ENCODE results near the gene GALNTL6. TPM values are rescaled to one million over a fixed set of nuclear protein-coding genes. Genes with fewer than 3 reads are reported as not detected.
"Not testable (repeated sequence)": the region's sequence is repeated elsewhere in the genome, so short reads cannot be mapped to it uniquely, and the experiment has no call there.

The GALNTL6 gene
- total RNA-seq, 1 donor from 2014 or later, result 0.29 TPM

DNA sequence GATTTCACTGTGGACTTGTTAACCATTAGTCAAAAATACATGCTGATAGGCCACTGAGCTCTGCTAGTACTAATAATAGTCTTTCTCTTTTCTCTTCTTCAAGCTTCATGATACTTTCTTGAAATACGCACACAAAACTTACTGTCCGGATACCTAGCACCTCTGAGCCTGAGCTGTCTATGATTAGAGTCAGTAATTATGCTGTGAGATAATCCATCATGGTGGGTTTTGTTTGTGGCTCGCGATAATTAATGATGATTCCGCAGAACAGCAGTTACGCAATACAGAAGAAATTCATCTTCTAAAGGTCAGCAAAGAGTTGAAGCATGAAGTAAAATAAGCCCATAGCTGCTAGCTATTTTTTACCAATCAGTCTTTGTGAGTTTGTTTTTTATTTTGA lies 843.9 kb downstream of the GALNTL6 start:
- DNase-seq (ENCODE audit: low spot score), result no peak

DNA sequence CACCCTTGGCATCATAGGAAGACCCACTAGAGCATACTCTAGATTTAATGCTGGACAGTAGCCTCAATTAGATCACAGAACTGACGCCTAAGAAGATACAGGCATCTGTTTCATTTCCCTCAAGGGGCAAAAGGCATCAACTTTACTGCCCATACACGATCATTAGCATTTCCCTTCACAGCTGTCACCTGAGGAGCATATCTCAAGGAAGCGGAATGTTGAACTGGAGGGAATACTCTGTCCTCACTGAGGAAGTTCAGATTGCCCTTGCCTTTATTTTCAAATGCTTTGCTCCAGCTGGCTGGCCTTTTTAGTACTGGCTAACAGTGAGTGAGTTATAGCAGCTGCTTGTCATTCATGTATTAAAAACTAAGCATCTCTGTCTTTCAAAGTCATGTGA lies 847.0 kb downstream of the GALNTL6 start:
- DNase-seq (ENCODE audit: low spot score), result no peak

DNA sequence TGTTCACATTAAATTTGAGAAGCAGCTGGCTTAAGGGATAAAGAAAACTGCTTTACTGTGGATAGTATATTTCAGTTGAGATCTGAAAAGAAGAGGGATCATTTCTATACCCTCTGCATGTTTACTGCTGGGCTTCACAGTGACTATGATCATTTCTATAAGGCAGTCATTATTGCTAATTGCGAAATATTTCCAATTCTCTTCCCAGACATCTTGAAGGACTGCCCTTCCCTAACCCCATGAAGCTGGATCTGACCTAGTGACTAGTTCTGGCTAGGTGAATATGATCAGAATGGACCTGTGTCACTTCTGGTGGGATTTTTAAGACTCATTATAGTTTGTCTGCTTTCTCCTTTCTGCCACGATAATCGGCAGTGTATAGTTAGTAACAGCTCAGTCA lies 848.9 kb downstream of the GALNTL6 start:
- DNase-seq (ENCODE audit: low spot score), result no peak

DNA sequence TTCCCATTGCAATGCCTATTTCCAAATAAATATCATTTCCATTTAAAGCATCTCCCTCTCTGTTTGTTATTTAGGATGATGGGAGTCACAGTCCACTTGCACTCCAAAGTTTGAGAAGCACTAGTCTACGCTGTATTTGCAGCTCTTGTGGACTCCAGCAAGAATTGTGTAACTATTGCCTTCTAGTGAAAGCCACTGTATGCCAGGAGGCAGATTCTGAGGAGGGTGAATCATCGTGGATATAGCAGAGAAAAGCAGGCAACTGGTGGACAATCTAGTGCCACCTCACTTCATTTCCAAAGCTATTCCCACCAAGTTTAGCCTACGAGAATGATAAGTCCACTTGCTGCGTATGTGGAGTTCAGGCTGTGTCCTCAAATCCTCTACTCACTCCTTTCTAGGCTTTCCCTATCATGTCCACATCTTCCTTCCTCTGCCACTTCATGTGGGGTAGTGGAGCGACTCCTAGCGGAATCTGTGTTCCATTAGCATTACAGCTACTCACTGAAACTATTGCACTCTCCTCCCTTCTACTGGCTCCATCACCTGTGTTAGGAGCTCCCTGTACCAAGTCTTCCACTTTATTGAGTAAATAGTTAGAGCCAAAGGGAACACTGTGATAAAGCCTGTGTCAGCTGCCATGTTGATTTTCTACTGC lies 853.6 kb downstream of the GALNTL6 start:
- no peak for DNase-seq (ENCODE audit: low spot score)

DNA sequence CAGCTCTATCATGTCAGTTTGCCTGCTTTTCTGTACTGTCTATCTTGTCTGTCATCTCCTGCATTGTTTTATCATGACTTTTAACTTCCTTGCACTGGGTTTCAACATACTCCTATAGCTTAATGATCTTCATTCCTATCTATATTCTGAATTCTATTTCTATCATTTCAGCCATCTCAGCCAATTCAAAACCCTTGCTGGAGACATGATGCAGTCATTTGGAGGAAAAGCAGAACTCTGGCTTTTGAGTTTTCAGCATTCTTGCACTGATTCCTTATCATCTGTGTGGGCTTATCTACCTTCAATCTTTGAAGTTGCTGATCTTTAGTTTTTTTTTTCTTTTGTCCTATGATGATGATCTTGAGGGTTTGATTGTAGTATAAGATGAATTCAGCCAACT lies 861.6 kb downstream of the GALNTL6 start:
- no peak for DNase-seq (ENCODE audit: low spot score)

DNA sequence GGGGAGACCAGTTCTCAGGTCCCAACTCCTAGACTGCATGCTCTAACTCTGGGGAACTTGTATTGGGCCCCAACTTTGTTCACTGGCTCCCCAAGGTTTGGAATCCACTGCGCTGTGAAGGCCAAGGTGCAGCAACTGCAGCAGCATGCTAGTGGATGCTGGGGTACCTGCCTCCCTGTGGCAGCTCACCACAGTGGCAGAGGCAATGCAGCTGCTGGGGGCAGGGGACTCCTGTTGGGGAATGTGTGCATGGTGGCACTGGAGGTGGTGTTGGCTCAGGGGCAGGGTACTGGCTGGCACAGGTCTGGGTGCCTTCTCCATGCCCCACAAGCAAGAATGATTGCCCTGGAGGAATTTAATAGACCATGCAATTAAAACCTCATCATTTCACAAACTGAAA lies 862.0 kb downstream of the GALNTL6 start:
- DNase-seq (ENCODE audit: low spot score), result no peak

DNA sequence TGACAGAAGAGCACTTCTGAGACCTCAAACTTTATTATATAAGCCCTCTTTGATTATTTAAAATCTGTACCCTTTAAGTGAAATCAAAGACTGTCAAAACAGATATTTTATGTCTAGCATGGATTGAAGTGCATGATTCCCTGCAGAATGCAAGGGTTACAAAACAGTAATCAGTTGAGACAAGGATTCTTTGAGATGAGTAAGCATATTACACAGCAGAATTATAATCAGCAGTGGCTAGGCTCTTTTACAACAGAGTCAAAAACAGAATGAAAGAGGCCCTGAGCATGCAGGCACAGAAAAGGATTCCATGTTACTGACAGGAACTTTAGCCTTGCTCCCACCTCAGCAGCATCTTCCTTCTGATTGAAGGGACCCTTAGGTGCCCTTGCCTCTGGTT lies 867.5 kb downstream of the GALNTL6 start:
- no peak for DNase-seq (ENCODE audit: low spot score)

DNA sequence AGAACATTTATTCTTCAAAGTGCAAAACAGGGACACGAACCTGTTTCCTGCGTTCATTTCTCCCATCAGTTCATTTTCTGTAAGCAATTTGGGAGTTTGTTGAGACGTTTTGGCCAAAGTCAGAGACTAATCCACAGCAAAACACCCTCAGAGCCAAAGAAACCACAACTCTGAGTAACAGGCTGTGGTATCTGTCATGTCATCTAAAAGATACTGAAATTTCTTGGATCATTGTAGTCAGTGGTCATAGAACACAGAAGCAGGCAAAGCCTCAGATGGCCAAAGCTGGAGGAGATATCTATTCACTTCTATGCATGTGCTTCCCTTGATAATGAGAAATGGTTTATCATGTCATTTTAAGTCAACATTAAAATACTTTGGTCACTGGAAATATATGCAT lies 869.8 kb downstream of the GALNTL6 start:
- DNase-seq (ENCODE audit: low spot score), result no peak

DNA sequence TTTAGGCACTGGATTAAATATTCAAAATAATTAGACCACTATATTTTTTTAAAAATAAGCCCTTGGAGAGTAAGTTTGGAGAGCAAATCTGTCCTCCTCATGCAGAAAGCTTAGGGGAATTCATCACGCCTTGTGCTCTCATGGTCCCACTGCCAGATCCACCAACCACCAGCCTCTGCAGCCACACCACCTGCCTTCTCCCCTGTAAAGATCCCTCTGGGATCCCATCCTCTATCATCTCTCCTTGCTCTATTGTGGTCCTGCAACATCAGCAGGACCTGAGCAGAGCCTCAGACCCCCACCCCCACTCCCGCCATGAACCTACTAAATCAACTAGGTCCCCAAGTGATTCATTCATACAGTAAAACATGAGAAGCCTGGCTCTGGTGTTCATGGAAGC lies 872.8 kb downstream of the GALNTL6 start:
- DNase-seq (ENCODE audit: low spot score), result no peak

DNA sequence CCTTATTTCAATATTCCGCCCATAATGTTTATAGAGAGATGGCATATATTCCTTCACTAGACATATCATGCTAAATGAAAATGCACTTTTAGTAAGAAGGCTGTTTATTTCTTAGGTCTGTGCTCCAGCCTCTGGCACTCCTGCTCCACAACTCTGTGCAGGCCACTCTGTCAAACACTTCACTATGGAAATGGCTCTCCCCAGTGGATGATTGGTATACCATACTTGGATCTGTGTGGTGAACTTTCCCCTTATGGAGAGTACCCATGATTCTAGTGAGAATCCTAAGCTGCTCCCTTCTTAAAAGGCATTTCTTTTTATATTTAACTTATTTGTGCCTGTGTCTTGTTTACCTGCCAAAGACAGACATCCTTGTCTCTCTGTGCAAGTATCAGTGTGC lies 875.3 kb downstream of the GALNTL6 start:
- DNase-seq (ENCODE audit: low spot score), result no peak

DNA sequence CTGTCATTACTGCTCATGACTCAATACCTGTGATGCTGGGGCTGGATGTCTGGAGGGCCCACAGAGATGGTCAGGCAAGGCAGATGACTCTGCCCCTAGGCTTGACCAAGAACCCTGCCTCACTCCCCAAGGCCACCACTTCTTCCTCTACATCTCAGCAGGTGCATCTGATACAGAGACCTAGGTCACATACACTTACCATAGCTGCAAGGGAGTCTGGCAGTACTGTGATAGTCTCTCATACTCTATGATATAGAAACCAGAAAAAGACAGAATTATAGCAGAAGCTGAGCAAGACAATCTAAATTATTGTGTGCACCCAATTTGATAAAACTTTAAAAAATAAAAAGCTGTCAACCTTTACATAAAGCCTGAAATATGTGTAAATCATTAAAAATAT lies 878.3 kb downstream of the GALNTL6 start:
- DNase-seq (ENCODE audit: low spot score), result no peak

DNA sequence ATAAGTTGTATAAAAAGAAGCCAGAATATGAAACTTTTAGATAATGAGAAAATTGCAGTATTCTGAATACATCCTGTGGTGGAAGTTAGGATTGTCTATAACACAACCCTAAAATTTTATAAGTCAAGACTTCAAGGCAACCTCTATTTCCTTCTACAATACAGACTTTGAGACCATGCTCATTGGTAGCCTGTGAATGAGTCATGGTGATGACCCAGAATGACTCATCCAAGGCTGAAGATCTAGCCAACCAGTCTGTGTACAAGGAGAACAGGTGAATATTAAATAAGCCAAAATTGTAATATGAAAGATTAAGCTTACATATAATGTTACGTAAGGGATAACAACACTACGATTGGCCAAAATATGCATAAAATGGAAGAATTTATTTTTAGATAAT lies 879.5 kb downstream of the GALNTL6 start:
- no peak for DNase-seq (ENCODE audit: low spot score)

DNA sequence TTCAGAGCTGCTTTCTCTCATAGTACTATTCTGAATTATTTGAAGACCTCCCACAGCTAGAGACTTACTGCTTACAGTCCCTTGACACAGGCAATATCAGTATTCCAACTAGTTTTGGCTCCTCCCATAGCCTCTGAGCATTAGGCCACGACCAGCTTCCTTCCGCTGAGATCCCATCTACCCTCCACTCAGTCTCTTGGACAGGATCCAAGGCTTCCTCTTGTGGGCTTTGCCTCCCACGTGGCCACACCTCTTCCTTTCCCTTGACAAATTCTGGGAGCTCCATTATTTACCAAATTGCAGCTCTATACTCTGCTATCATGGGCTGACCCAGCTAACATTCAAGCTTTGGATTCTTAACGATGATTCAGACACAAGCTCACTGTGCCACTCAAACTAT lies 885.1 kb downstream of the GALNTL6 start:
- DNase-seq (ENCODE audit: low spot score), result no peak

DNA sequence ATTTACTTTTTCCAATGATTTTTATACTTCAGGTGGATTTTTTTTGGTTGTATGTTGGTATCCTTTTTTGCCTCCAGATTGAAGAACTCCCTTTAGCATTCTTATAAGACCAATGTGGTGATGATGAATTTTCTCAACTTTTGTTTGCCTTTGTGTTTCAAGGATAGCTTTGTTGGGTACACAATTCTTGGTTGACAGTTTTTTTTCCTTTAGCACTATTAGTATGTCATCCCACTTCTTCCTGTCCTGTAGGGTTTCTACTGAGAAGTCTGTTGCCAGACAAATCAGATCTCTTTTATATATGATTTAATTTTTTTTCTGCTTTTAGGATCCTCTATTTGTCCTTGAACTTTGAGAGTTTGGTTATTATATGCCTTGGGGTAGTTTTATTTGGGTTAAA lies 892.4 kb downstream of the GALNTL6 start:
- DNase-seq (ENCODE audit: low spot score), result no peak

DNA sequence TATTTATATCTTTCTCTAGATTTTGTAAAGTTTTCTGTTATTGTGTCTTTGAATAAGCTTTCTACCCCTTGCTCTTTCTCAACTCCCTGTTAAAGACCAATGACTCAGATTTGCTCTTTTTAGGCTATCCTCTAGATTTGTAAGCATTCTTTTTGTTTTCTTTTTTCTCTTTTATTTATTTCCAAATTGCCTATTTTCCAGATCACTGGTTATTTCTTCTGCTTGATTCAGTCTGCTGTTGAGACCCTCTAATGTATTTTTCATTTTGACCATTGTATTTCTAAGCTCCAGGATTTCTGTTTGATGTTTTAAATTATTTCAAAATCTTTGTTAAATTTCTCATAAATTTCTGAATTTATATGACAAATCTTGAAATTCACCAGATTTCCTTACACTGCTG lies 892.8 kb downstream of the GALNTL6 start:
- no peak for DNase-seq (ENCODE audit: low spot score)

DNA sequence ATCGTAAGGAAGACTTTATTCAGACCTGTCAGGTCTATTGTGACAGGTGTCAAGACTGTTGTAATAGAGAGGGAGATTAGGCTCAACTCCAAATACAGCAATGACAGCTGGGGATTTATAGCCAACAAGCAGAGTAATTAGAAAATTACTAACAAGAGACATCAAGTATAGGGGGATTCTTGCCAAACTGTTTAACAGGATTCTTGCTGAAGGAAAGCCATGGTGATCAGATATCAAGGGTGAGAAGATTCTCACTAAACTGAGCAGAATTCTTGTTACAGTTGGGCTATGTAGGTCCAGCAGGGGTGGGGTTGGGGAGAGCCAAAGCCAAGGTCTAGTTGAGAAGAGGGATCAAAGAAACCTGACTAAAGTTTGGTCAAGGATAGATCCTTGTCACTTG lies 894.4 kb downstream of the GALNTL6 start:
- no peak for DNase-seq (ENCODE audit: low spot score)

DNA sequence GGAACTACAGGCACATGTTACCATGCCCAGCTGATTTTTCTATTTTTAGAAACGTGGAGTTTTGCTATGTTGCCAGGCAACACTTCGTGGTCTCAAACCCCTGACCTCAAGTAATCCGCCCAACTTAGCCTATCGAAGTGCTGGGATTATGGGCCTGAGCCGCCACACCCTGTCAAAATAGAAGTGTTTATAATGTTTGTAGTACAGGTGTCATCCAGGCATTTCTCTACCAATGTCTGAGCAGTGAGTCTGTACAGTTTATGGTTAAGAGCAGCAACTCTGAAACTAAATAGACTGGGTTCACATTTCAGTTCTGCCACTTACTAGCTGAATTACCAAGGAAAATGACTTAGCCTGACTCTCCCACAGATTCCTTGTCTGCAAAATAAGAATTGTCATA lies 895.0 kb downstream of the GALNTL6 start:
- DNase-seq (ENCODE audit: low spot score), result no peak

DNA sequence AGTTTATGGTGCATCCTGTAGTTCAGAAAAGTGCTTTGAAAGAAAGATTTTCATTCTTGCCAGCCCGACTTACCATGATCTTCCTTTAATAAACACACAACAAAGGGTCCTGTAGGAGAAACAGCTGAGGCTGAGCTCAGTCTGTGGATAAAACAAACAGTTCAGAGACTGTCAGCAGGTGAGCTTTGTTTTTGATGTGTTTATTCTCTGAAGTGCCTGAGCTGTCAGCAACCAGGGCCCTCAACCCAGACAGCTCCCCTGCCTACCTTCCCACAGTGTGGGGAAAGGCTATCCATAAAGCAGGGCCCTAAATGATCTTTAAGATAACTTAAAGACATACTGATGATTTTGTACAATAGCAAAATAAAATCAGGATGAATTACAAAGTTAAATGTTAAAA lies 896.2 kb downstream of the GALNTL6 start:
- no peak for DNase-seq (ENCODE audit: low spot score)

DNA sequence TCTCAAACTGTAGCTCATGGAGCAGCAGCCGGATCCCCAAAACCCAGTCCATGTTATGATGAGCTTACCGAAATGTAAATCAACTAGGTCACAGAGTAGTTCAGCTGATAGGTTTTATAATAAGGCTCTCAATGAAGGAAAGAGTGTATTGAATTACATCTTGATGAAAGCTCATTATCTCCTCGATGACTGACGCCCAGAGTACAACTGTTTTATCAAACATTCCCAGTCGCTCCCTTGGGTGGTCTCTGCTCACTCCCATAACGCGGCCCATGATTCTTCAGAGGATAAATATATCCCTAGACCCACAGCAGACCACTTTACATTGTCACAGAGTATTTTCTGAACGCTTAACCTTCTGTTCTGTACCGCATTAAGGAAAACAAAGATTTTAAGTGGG lies 903.1 kb downstream of the GALNTL6 start:
- no peak for DNase-seq (ENCODE audit: low spot score)

DNA sequence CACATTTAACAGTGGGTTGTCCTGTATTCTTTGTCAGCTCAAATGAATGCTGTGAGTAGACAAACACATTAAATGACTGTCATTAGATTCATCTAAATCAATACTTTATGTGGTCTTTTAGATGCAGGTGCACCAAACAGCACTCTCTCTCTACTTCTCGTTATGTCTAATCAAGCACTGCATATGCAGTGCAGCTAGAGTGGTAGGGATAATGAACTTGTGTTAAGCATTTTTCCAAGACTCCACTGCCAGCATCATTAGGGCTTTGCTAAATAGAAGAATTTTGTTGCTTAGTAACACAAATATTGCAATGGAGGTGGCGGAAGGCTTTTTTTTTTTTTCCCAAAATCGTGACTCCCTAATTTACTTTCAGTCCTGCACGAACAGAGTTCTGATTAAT lies 908.5 kb downstream of the GALNTL6 start:
- DNase-seq (ENCODE audit: low spot score), result no peak

DNA sequence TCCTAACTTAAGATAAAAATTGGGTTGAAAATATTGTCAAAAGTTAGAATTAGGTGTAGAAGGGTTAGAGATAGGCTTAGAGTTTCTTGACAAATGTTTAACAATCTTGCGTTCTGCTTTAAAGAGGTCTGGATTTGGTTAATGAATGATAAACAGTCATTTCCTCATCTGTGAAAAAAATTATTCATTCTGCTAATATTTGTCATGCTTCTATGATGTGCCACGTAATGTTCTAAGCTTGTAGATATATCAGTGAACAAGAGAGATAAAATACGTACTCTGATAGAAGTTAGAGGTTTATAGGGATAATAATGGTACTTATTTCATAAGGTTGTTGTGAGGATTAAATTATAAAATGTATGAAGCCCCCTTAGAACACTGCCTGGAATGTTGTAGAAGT lies 912.4 kb downstream of the GALNTL6 start:
- DNase-seq (ENCODE audit: low spot score), result no peak

DNA sequence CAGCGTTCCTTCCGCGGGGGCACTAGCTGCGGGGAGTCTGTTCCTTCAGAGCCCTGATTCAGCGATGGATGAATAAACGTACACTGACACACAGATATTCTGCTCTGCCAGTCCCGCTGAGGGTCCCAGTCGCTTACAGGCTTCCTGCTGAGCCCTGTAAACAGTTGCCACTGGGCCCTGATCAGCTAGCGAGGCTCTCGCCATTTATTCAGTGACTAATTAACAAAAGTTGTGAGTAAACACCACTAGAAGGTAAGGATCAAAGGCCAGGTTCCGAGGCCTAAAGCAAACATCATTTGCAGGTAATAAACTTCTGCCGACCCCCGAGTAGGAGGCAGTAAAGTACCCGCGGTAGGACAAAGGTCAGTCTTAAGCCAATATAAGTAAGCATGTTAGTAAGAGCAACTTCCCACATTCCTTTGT lies 912.8 kb downstream of the GALNTL6 start:
- no peak for DNase-seq (ENCODE audit: low spot score)

DNA sequence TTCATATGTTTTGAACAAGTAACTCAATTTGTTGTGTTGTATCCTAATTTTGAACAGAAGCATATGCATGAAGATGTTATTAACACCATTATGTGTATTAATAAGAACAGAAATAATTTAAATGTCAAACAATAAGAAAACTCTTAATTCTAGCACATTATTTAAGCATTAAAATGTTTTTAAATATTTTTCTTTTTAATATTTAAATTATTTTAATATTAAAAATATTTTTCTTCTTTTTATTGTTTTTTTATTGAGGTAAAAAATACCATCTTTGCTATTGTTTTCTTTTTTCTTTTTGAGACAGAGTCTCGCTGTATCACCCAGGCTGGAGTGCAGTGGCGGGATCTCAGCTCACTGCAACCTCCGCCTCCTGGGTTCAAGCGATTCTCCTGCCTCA lies 914.4 kb downstream of the GALNTL6 start:
- DNase-seq (ENCODE audit: low spot score), result no peak

DNA sequence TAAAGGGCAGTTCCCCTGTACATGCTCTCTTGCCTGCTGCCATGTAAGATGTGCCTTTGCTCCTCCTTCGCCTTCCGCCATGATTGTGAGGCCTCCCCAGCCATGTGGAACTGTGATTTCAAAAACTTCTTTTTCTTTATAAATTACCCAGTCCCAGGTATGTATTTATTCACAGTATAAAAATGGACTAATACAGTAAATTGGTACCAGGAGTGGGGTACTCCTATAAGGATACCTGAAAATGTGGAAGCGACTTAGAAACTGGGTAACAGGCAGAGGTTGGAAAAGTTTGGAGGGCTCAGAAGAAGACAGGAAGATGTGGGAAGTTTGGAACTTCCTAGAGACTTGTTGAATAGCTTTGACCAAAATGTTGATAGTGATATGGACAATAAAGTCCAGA lies 920.4 kb downstream of the GALNTL6 start:
- DNase-seq (ENCODE audit: low spot score), result not testable (repeated sequence)

DNA sequence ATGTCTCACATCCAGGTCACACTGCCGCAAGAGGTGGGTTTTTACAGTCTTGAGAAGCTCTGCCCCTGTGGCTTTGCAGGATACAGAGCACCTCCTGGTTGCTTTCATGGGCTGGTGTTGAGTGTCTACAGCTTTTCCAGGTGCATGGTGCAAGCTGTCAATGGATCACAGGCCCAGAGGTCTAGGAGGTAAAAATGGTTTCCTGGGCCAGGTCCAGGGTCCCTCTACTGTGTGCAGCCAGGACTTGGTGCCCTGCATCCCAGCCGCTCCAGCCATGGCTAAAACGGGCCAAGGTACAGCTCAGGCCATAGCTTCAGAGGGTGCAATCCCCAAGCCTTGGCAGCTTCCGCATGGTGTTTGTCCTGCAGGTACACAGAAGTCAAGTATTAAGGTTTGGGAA lies 921.4 kb downstream of the GALNTL6 start:
- DNase-seq (ENCODE audit: low spot score), result no peak
